HG03097 (cell line): Measurements from ENCODE around the gene PSMA6.
A peak's percentile ranks its signal among the peaks of the same experiment; 100 is the strongest.
"Not testable (repeated sequence)": the region's sequence is repeated elsewhere in the genome, so short reads cannot be mapped to it uniquely, and the experiment has no call there.

ENCODE experiments used
- ATAC-seq: cut with Tn5 transposase; IDR thresholded peaks from one replicate; pipeline ENCODE4 v1.9.1; 2021; ENCODE audit not compliant: unreplicated experiment, low FRiP score

PSMA6 gene

GRCh38 chr14:35284506-35284905, 7.7 kb upstream of the PSMA6 start:
- no peak for ATAC-seq

GRCh38 chr14:35285168-35286002, 6.8 kb upstream of the PSMA6 start:
- peak; percentile 67 for ATAC-seq

- no peak for ATAC-seq
Measured at GRCh38 chr14:35286003-35286600, 6.1 kb upstream of the PSMA6 start.

GRCh38 chr14:35286707-35287106, 5.5 kb upstream of the PSMA6 start:
- no peak for ATAC-seq

- no peak for ATAC-seq
Measured at GRCh38 chr14:35287431-35288013, 4.7 kb upstream of the PSMA6 start.

GRCh38 chr14:35289623-35290022, 2.6 kb upstream of the PSMA6 start:
- no peak for ATAC-seq

- ATAC-seq = no peak
Measured at GRCh38 chr14:35292770-35293561, 784 bp downstream of the PSMA6 start.

- ATAC-seq = no peak
Measured at GRCh38 chr14:35295845-35296161, 3.6 kb downstream of the PSMA6 start.

GRCh38 chr14:35296545-35296944, 4.4 kb downstream of the PSMA6 start:
- ATAC-seq = no peak

GRCh38 chr14:35297706-35298105, 5.5 kb downstream of the PSMA6 start:
- ATAC-seq = no peak

- ATAC-seq = no peak
Measured at GRCh38 chr14:35298351-35298750, 6.2 kb downstream of the PSMA6 start.

GRCh38 chr14:35299708-35300107, 7.5 kb downstream of the PSMA6 start:
- ATAC-seq = no peak

- no peak for ATAC-seq
Measured at GRCh38 chr14:35300228-35300627, 8.0 kb downstream of the PSMA6 start.

GRCh38 chr14:35301334-35301733, 9.2 kb downstream of the PSMA6 start:
- ATAC-seq = not testable (repeated sequence)

GRCh38 chr14:35301735-35302528, 9.8 kb downstream of the PSMA6 start:
- no peak for ATAC-seq

GRCh38 chr14:35303149-35303935, 11.2 kb downstream of the PSMA6 start:
- ATAC-seq = no peak

GRCh38 chr14:35304812-35305462, 12.8 kb downstream of the PSMA6 start:
- no peak for ATAC-seq

- no peak for ATAC-seq
Measured at GRCh38 chr14:35305633-35306032, 13.5 kb downstream of the PSMA6 start.

GRCh38 chr14:35306114-35306513, 13.9 kb downstream of the PSMA6 start:
- ATAC-seq = no peak
